ENCODE results near the gene FLACC1. TPM values are rescaled to one million over a fixed set of nuclear protein-coding genes. Genes with fewer than 3 reads are reported as not detected.

The FLACC1 gene
- total RNA-seq, 2 experiments from 2014 or later = 4.5 to 4.8 TPM

DNA sequence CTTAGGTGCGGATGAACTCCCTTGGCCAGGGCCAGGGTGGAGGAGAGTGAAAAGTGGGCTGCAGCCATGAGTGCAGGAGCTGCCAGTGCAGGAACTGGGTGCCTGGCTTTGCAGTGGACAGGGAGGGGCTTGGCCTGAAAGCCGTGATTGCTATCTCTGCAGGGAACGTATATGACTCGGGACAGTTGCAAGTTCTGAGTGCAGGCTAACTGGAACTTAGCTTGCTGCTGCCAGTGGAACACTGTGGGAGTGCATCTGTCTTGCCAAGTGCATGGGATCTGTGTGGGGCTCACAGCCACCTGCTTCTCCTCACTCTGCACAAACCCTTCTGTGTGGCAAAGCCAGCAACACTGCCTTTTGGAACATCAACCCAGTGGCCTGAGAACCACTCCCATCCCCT is 36.9 kb downstream of the FLACC1 start:
- peaks cover 15 to 24% of the 10 kb centered on the region in 2 experiments for H3K9me3 ChIP-seq (ENCODE audit: control insufficient read depth in 1 of 2, insufficient read depth in 1 of 2, low read length in 2 of 2)
- no peaks in the 10 kb centered on the region for H3K27me3 ChIP-seq (ENCODE audit: control insufficient read depth in 1 of 2, insufficient read depth in 2 of 2, low read length in 2 of 2)
- H3K27me3 Mint-ChIP-seq = no peaks in the 10 kb centered on the region
- H3K36me3 Mint-ChIP-seq (ENCODE audit: low read depth) = peaks cover 89% of the 10 kb centered on the region
- DNase-seq (no peak), ATAC-seq (ENCODE audit: poor library complexity) (no peak)
- ChIA-PET POLR2A (no interaction called here), CTCF (no interaction called here)
- no peaks in the 10 kb centered on the region for H3K36me3 ChIP-seq (ENCODE audit: insufficient read depth, low read length)
- no peaks in the 10 kb centered on the region for H3K4me1 Mint-ChIP-seq (ENCODE audit: low read depth)
- H3K4me3 ChIP-seq (ENCODE audit: low read length) = no peak overlapping the region
- intact Hi-C loops (cut with DNase I, micrococcal nuclease) = no loop called here
- peaks cover 26% of the 10 kb centered on the region for H3K9me3 Mint-ChIP-seq
- H3K4me1 ChIP-seq (ENCODE audit: insufficient read depth, low read length) = no peaks in the 10 kb centered on the region
- TF ChIP-seq, protein P1, sequence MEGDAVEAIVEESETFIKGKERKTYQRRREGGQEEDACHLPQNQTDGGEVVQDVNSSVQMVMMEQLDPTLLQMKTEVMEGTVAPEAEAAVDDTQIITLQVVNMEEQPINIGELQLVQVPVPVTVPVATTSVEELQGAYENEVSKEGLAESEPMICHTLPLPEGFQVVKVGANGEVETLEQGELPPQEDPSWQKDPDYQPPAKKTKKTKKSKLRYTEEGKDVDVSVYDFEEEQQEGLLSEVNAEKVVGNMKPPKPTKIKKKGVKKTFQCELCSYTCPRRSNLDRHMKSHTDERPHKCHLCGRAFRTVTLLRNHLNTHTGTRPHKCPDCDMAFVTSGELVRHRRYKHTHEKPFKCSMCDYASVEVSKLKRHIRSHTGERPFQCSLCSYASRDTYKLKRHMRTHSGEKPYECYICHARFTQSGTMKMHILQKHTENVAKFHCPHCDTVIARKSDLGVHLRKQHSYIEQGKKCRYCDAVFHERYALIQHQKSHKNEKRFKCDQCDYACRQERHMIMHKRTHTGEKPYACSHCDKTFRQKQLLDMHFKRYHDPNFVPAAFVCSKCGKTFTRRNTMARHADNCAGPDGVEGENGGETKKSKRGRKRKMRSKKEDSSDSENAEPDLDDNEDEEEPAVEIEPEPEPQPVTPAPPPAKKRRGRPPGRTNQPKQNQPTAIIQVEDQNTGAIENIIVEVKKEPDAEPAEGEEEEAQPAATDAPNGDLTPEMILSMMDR (IDR thresholded peaks at IDR 0.05) = no peak
- no peak overlapping the region for H3K4me3 Mint-ChIP-seq
- no peak overlapping the region for H3K27ac Mint-ChIP-seq
- H3K27ac ChIP-seq (ENCODE audit: low read depth in 1 of 2, low read length in 2 of 2) = no peak overlapping the region

GRCh38 chr2:201319511-201319910 is 37.6 kb downstream of the FLACC1 start:
- no peak overlapping the region for H3K4me3 Mint-ChIP-seq
- Histone ChIP-seq H3K36me3 (ENCODE audit: insufficient read depth, low read length) (no peaks in the 10 kb centered on the region), H3K9me3 (ENCODE audit: control insufficient read depth in 1 of 2, insufficient read depth in 1 of 2, low read length in 2 of 2) (peaks cover 12 to 24% of the 10 kb centered on the region in 2 experiments), H3K4me1 (ENCODE audit: insufficient read depth, low read length) (no peaks in the 10 kb centered on the region), H3K27ac (ENCODE audit: low read depth in 1 of 2, low read length in 2 of 2) (no peak overlapping the region), H3K4me3 (ENCODE audit: low read length) (no peak overlapping the region), H3K27me3 (ENCODE audit: control insufficient read depth in 1 of 2, insufficient read depth in 2 of 2, low read length in 2 of 2) (no peaks in the 10 kb centered on the region)
- H3K4me1 Mint-ChIP-seq (ENCODE audit: low read depth) = no peaks in the 10 kb centered on the region
- ChIA-PET POLR2A (no interaction called here), CTCF (no interaction called here)
- H3K27ac Mint-ChIP-seq = no peak overlapping the region
- peaks cover 89% of the 10 kb centered on the region for H3K36me3 Mint-ChIP-seq (ENCODE audit: low read depth)
- no peak for ATAC-seq (ENCODE audit: poor library complexity)
- no peaks in the 10 kb centered on the region for H3K27me3 Mint-ChIP-seq
- intact Hi-C loops (cut with DNase I, micrococcal nuclease) = no loop called here
- no peak for DNase-seq
- peaks cover 32% of the 10 kb centered on the region for H3K9me3 Mint-ChIP-seq
- TF ChIP-seq, protein P1 (IDR thresholded peaks at IDR 0.05) = no peak

DNA sequence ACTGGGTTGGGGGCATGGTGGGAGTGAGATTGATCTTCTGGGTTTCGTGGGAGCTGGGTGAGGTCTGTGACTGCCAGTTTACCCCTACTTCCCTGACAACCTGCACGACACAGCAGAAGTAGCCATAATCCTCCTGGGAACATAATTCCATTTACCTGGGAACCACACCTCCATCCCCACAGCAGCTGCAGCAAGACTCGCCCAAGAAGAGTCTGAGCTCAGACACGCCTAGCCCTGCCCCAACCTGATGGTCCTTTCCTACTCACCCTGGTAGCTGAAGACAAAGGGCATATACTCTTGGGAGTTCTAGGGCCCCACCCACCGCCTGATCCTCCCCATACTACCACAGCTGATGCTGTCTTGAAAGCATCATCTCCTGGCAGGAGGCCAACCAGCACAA is 43.8 kb downstream of the FLACC1 start:
- H3K9me3 ChIP-seq (ENCODE audit: control insufficient read depth in 1 of 2, insufficient read depth in 1 of 2, low read length in 2 of 2) = peaks cover 0 to 4% of the 10 kb centered on the region in 2 experiments
- Mint-ChIP-seq H3K27me3 (no peaks in the 10 kb centered on the region), H3K9me3 (peaks cover 16% of the 10 kb centered on the region), H3K36me3 (ENCODE audit: low read depth) (peaks cover 98% of the 10 kb centered on the region), H3K4me3 (no peak overlapping the region), H3K4me1 (ENCODE audit: low read depth) (no peaks in the 10 kb centered on the region), H3K27ac (no peak overlapping the region)
- ChIA-PET POLR2A (no interaction called here), CTCF (no interaction called here)
- H3K4me1 ChIP-seq (ENCODE audit: insufficient read depth, low read length) = no peaks in the 10 kb centered on the region
- no peak overlapping the region for H3K4me3 ChIP-seq (ENCODE audit: low read length)
- peaks cover 8% of the 10 kb centered on the region for H3K36me3 ChIP-seq (ENCODE audit: insufficient read depth, low read length)
- H3K27ac ChIP-seq (ENCODE audit: low read depth in 1 of 2, low read length in 2 of 2) = no peak overlapping the region
- no peak for DNase-seq
- no peak for ATAC-seq (ENCODE audit: poor library complexity)
- H3K27me3 ChIP-seq (ENCODE audit: control insufficient read depth in 1 of 2, insufficient read depth in 2 of 2, low read length in 2 of 2) = no peaks in the 10 kb centered on the region
- TF ChIP-seq, protein P1 (IDR thresholded peaks at IDR 0.05) = no peak
- intact Hi-C loops (cut with DNase I, micrococcal nuclease) = loop anchor here in 1 of 2 experiments (5.0 kb wide), 1 partner anchor 44 kb away; the partner anchor contains the start of gene FLACC1
